ENCODE results near the gene BRWD1.

GRCh38 chr21:39316729-39317128 lies 3.3 kb upstream of the BRWD1 start:
- TF ChIP-seq, protein P1, sequence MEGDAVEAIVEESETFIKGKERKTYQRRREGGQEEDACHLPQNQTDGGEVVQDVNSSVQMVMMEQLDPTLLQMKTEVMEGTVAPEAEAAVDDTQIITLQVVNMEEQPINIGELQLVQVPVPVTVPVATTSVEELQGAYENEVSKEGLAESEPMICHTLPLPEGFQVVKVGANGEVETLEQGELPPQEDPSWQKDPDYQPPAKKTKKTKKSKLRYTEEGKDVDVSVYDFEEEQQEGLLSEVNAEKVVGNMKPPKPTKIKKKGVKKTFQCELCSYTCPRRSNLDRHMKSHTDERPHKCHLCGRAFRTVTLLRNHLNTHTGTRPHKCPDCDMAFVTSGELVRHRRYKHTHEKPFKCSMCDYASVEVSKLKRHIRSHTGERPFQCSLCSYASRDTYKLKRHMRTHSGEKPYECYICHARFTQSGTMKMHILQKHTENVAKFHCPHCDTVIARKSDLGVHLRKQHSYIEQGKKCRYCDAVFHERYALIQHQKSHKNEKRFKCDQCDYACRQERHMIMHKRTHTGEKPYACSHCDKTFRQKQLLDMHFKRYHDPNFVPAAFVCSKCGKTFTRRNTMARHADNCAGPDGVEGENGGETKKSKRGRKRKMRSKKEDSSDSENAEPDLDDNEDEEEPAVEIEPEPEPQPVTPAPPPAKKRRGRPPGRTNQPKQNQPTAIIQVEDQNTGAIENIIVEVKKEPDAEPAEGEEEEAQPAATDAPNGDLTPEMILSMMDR (IDR thresholded peaks at IDR 0.05): no peak
- TF ChIP-seq POLR2A (IDR thresholded peaks at IDR 0.05) (no peak), POLR2AphosphoS5 (IDR thresholded peaks at IDR 0.05) (no peak)

All from sigmoid colon (tissue), 4 donors.